ENCODE results near the gene ZNF407.

The ZNF407 gene

DNA sequence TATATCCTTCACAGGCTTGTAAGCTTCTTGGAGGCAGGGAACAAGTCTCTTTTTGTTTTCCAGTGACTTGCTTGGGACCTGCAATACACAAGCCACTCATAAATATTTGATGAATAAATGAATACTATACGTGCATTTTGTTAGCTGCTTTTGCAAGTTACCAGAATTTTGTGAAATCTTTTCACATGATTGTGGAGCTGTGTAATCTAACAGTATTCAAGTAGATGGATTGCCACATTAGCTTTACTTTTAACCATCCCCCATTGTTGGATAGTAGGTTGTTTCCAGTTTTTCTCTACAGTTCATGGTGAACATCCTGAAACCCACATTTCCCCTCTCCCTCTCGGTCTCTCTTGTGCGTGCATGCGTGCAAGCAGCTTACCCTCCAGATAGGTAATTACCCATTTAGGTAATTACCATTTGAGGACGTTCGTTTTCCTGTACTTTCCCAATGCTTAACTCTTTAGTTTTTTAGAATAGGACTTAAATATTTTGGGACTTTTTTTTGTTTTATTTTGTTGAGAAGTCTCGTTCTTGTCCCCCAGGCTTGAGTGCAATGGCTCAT is 12.5 kb downstream of the ZNF407 start:
- no peak for TF ChIP-seq ZFP30 (CRISPR knock-in tag; IDR thresholded peaks at IDR 0.05)
- no peak for TF ChIP-seq ESRRG (CRISPR knock-in tag; IDR thresholded peaks at IDR 0.05)
- TF ChIP-seq, protein P1, sequence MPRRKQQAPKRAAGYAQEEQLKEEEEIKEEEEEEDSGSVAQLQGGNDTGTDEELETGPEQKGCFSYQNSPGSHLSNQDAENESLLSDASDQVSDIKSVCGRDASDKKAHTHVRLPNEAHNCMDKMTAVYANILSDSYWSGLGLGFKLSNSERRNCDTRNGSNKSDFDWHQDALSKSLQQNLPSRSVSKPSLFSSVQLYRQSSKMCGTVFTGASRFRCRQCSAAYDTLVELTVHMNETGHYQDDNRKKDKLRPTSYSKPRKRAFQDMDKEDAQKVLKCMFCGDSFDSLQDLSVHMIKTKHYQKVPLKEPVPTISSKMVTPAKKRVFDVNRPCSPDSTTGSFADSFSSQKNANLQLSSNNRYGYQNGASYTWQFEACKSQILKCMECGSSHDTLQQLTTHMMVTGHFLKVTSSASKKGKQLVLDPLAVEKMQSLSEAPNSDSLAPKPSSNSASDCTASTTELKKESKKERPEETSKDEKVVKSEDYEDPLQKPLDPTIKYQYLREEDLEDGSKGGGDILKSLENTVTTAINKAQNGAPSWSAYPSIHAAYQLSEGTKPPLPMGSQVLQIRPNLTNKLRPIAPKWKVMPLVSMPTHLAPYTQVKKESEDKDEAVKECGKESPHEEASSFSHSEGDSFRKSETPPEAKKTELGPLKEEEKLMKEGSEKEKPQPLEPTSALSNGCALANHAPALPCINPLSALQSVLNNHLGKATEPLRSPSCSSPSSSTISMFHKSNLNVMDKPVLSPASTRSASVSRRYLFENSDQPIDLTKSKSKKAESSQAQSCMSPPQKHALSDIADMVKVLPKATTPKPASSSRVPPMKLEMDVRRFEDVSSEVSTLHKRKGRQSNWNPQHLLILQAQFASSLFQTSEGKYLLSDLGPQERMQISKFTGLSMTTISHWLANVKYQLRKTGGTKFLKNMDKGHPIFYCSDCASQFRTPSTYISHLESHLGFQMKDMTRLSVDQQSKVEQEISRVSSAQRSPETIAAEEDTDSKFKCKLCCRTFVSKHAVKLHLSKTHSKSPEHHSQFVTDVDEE (CRISPR knock-in tag; IDR thresholded peaks at IDR 0.05) = no peak
- no peak for TF ChIP-seq ZNF70 (CRISPR knock-in tag; IDR thresholded peaks at IDR 0.05)
- no peak for TF ChIP-seq ZFP3 (CRISPR knock-in tag; IDR thresholded peaks at IDR 0.05)
- TF ChIP-seq, protein P2, sequence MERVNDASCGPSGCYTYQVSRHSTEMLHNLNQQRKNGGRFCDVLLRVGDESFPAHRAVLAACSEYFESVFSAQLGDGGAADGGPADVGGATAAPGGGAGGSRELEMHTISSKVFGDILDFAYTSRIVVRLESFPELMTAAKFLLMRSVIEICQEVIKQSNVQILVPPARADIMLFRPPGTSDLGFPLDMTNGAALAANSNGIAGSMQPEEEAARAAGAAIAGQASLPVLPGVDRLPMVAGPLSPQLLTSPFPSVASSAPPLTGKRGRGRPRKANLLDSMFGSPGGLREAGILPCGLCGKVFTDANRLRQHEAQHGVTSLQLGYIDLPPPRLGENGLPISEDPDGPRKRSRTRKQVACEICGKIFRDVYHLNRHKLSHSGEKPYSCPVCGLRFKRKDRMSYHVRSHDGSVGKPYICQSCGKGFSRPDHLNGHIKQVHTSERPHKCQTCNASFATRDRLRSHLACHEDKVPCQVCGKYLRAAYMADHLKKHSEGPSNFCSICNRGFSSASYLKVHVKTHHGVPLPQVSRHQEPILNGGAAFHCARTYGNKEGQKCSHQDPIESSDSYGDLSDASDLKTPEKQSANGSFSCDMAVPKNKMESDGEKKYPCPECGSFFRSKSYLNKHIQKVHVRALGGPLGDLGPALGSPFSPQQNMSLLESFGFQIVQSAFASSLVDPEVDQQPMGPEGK (CRISPR knock-in tag; IDR thresholded peaks at IDR 0.05; ENCODE audit: borderline replicate concordance) = no peak
- no peak for TF ChIP-seq ISL1 (CRISPR knock-in tag; IDR thresholded peaks at IDR 0.05)
- no peak for ATAC-seq

DNA sequence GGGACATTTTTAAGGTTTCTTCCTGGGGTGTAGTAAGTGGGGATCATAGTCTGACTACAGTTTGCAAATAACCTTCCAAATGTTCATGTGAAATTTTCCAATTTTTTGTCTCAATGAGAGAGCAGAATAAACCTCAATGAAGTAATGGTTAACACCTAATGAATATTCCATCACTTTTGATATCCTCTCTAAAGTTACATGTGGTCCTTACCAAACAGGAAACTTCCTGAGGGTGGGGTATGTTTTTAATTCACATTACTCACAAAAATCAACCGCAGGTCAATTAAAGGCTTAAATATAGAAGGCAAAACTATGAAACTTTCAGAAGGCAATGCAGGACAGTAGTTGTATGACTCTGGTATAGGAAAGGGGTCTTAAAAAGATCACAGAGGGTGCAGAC is 13.2 kb downstream of the ZNF407 start:
- no peak for ATAC-seq

DNA sequence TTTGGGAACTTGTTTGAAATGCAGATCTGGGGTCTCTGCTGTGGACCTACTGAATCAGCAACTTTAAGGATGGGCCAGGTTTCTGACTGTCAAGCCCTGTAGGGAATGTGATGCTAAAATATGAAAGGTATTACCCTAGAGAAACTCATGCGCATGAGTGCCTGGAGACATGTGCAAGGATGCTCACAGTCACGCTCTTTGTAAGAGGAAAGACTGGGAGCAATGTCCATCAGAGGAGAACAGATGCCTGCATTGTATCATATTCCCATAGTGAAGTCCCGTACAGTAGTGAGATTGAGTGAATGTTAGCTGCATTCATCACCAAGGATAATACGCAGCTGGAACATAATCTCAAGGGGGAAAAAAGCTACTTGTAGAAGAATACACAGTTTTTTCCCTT is 14.1 kb downstream of the ZNF407 start:
- ATAC-seq = no peak
- TF ChIP-seq ZC3H10 (CRISPR knock-in tag; IDR thresholded peaks at IDR 0.05) = no peak
- no peak for TF ChIP-seq OSR1 (CRISPR knock-in tag; IDR thresholded peaks at IDR 0.05)
- no peak for TF ChIP-seq TCF4 (CRISPR knock-in tag; IDR thresholded peaks at IDR 0.05; ENCODE audit: borderline replicate concordance)
- TF ChIP-seq, protein P3, sequence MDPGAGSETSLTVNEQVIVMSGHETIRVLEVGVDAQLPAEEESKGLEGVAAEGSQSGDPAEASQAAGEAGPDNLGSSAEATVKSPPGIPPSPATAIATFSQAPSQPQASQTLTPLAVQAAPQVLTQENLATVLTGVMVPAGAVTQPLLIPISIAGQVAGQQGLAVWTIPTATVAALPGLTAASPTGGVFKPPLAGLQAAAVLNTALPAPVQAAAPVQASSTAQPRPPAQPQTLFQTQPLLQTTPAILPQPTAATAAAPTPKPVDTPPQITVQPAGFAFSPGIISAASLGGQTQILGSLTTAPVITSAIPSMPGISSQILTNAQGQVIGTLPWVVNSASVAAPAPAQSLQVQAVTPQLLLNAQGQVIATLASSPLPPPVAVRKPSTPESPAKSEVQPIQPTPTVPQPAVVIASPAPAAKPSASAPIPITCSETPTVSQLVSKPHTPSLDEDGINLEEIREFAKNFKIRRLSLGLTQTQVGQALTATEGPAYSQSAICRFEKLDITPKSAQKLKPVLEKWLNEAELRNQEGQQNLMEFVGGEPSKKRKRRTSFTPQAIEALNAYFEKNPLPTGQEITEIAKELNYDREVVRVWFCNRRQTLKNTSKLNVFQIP (CRISPR knock-in tag; IDR thresholded peaks at IDR 0.05; ENCODE audit: borderline replicate concordance, low read depth) = no peak
- TF ChIP-seq ISL1 (CRISPR knock-in tag; IDR thresholded peaks at IDR 0.05) = no peak
- no peak for TF ChIP-seq GLIS3 (CRISPR knock-in tag; IDR thresholded peaks at IDR 0.05)
- TF ChIP-seq RARB (CRISPR knock-in tag; IDR thresholded peaks at IDR 0.05) = no peak

More for the DNA sequence above, 13.2 kb downstream of the ZNF407 start:
- no peak for TF ChIP-seq CSDC2 (CRISPR knock-in tag; IDR thresholded peaks at IDR 0.05)
- TF ChIP-seq TOX (CRISPR knock-in tag; IDR thresholded peaks at IDR 0.05; ENCODE audit: borderline replicate concordance) = no peak
- no peak for TF ChIP-seq TCF4 (CRISPR knock-in tag; IDR thresholded peaks at IDR 0.05; ENCODE audit: borderline replicate concordance)
- TF ChIP-seq OSR1 (CRISPR knock-in tag; IDR thresholded peaks at IDR 0.05) = no peak

DNA sequence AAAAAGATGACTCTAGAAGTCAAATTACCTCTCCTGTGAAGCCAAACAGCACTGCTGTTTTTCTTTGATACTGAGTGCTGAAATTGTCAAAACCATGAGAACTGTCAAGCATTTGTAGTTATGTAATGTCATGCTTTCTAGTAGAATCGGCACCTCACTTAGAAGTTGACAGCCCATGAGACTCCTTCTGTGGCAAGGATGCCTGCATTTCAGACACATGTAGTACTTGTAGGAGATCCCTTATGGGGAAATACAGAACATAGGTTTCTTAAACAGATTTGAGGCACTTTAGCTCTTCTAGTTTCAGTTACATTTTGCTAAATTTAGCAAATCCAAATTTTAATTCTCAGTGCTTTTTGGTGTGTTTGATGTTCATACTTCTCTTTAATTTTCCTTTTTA is 15.7 kb downstream of the ZNF407 start:
- TF ChIP-seq, protein P2 (CRISPR knock-in tag; IDR thresholded peaks at IDR 0.05; ENCODE audit: borderline replicate concordance) = no peak
- TF ChIP-seq ARNTL (CRISPR knock-in tag; IDR thresholded peaks at IDR 0.05; ENCODE audit: borderline replicate concordance, low read depth) = no peak
- no peak for TF ChIP-seq ZNF70 (CRISPR knock-in tag; IDR thresholded peaks at IDR 0.05)
- no peak for TF ChIP-seq ZFP30 (CRISPR knock-in tag; IDR thresholded peaks at IDR 0.05)
- no peak for TF ChIP-seq ZNF8 (CRISPR knock-in tag; IDR thresholded peaks at IDR 0.05)
- TF ChIP-seq, protein P4, sequence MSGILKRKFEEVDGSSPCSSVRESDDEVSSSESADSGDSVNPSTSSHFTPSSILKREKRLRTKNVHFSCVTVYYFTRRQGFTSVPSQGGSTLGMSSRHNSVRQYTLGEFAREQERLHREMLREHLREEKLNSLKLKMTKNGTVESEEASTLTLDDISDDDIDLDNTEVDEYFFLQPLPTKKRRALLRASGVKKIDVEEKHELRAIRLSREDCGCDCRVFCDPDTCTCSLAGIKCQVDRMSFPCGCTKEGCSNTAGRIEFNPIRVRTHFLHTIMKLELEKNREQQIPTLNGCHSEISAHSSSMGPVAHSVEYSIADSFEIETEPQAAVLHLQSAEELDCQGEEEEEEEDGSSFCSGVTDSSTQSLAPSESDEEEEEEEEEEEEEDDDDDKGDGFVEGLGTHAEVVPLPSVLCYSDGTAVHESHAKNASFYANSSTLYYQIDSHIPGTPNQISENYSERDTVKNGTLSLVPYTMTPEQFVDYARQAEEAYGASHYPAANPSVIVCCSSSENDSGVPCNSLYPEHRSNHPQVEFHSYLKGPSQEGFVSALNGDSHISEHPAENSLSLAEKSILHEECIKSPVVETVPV (CRISPR knock-in tag; IDR thresholded peaks at IDR 0.05) = no peak
- no peak for TF ChIP-seq GLIS3 (CRISPR knock-in tag; IDR thresholded peaks at IDR 0.05)
- TF ChIP-seq ZNF565 (CRISPR knock-in tag; conservative IDR thresholded peaks at IDR 0.05; ENCODE audit: low read depth) = no peak
- TF ChIP-seq, protein P5, sequence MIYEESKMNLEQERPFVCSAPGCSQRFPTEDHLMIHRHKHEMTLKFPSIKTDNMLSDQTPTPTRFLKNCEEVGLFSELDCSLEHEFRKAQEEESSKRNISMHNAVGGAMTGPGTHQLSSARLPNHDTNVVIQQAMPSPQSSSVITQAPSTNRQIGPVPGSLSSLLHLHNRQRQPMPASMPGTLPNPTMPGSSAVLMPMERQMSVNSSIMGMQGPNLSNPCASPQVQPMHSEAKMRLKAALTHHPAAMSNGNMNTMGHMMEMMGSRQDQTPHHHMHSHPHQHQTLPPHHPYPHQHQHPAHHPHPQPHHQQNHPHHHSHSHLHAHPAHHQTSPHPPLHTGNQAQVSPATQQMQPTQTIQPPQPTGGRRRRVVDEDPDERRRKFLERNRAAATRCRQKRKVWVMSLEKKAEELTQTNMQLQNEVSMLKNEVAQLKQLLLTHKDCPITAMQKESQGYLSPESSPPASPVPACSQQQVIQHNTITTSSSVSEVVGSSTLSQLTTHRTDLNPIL (CRISPR knock-in tag; IDR thresholded peaks at IDR 0.05; ENCODE audit: low read depth) = no peak
- TF ChIP-seq ESRRG (CRISPR knock-in tag; IDR thresholded peaks at IDR 0.05) = no peak
- TF ChIP-seq, protein P1 (CRISPR knock-in tag; IDR thresholded peaks at IDR 0.05) = no peak
- ATAC-seq = no peak
